Panc1 (cell line): ENCODE results near the gene DUSP9.
"Not testable (repeated sequence)": the region's sequence is repeated elsewhere in the genome, so short reads cannot be mapped to it uniquely, and the experiment has no call there.

Experiments
- CTCF ChIP-seq: fragments of 450-650 bp; IDR thresholded peaks from 2 replicates; pipeline ENCODE4 v1.5.1; 2017; ENCODE audit warnings: mild to moderate bottlenecking
- TCF7L2 ChIP-seq: IDR thresholded peaks from 2 replicates; pipeline ENCODE4 v1.6.1; 2011; ENCODE audit warnings: mild to moderate bottlenecking, low read depth, low read length, inconsistent platforms

GRCh38 chrX:153696538-153696937, 49.5 kb downstream of the DUSP9 start:
- TF ChIP-seq CTCF, TCF7L2: not testable (repeated sequence)
